HG03025 (cell line): ENCODE results near the gene DSN1.

ENCODE experiments used
- ATAC-seq: cut with Tn5 transposase; IDR thresholded peaks from one replicate; pipeline ENCODE4 v1.9.1; 2021; ENCODE audit warnings: mild to moderate bottlenecking, moderate library complexity; ENCODE audit not compliant: unreplicated experiment, low FRiP score

The DSN1 gene

DNA sequence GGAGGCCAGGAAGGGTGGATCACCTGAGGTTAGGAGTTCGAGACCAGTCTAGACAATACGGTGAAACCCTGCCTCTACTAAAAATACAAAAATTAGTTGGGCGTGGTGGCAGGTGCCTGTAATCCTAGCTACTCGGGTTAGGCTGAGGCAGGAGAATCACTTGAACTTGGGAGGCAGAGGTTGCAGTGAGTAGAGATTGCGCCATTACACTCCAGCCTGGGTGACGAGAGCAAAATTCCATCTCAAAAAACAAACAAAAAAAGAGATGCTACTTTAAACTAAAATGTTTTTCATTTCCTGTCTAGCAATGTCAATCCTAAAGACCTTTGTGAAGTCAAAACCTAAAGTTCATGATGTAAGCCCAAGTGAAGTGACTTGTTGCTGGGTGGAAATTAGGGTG, 12.9 kb downstream of the DSN1 start:
- no peak for ATAC-seq

DNA sequence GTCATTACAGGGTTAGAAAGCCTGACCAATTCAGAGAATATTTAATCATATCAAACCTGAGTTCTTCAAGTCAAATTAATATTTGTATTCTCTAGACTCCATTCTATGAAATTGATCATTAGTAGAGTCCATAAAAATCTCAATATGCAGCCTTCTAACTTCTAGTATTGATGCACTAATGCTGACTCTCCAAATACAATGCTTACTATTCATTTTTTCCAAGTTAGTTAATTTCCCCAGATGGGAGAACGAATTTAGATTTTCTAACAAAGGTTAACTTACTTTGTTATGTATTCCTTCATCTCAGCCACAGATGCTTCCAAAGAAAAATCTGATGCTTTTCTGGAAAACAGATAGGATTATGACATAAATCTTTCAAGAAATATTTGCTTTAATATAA, 15.3 kb downstream of the DSN1 start:
- ATAC-seq = no peak

DNA sequence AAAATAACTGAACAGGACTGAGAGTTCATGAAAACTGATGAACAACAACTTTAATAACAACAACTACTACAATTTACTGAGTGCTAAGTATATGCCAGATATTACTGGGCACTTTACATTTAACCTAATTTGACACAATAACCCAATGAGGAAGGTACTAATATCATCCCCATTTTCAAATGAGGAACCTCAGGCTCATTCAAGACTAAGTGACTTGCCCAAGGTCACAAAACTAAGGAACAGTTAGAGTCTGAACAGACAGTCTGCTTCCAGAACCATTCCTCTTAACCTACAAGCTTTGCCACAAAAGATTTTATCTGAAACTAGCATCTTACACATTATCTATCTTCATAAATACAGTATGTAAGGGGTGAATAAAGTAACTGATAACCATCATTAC, 17.1 kb downstream of the DSN1 start:
- ATAC-seq = no peak

DNA sequence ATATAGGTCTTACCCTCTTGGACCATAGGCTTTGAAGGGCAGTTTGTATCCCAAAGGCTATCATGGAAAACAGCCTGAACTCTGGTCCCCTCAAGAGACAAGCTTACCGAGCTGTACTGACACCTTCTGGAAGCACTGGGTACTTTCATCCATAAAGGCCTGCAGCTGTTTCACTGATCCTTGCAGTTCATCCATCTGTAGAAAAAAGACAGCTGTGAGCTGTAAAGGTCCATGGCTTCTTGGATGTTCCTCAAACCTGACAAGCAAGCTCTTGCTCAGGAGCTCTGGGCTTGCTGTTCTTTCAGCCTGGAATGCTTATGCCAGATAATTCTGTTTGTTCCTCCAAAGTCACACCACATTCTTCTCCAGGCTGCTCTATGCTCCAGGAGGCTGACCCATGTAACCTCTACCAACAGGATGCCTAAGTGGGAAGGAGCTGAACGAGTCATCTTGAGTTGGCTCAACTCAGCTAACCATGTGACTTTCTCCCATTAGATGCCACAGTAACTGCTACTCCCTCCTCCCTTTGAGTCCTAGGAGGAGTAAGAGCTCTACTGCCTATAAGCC, 18.8 kb downstream of the DSN1 start:
- ATAC-seq = no peak

DNA sequence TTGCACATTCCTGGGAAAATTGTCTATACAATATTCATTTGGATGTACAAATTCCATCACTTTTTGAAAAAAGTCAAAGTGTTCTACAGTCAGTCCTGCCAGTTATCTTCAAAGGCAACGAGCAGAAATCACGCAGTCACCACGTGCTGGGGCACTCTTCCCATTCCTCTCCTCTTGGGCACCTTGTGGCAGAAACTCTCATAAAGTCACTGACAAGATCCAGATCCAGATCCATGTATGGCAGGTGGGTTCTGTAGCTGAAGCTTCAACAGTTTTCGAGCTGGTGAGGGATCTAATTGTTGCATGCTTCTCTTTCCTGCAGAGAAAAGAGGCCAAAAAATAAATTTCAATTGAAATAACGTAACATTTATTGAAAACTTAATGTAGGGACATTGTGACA, 21.0 kb downstream of the DSN1 start:
- no peak for ATAC-seq

DNA sequence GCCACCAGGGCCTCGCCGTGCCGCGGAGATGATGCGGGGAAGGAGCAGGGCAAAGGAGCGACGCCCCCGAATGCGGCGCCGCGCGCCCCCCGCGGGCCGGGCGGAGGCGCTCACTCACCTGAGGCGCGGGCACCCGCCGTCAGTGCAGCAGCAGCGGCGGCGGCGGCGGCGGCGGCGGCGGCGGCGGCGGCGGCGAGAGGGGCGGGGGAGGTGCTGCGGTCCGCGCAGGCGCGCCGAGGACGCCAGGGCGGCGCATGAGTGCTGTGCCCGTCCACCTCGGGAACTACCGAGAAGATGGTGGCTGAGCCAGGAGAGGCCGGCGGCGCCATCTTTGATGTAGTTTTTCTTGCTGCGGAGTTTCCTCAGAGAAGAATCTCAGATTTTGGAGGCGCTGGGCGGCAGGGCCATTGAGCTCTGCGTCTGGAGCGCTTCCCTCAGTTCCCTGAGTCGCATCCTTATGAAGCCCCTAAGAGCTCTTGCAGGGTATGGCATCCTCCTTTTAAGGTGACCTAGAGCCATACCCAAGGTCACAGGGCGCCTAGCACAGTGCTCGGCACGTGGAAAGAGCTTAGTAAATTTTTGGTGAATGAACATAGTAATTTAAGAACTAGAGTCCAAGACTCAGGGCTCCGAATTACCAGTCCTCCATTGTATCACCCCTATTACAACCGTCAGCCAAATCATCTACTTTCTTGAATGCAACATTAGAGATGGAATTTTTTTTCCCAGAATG, 27.5 kb downstream of the DSN1 start, which contains the start of gene NDRG3:
Gene NDRG3 (minus strand): TSS at position 164 of the 733 bp plus-strand sequence. CDS start 24,355 bp downstream, outside the sequence.
- ATAC-seq = peak; percentile 80

DNA sequence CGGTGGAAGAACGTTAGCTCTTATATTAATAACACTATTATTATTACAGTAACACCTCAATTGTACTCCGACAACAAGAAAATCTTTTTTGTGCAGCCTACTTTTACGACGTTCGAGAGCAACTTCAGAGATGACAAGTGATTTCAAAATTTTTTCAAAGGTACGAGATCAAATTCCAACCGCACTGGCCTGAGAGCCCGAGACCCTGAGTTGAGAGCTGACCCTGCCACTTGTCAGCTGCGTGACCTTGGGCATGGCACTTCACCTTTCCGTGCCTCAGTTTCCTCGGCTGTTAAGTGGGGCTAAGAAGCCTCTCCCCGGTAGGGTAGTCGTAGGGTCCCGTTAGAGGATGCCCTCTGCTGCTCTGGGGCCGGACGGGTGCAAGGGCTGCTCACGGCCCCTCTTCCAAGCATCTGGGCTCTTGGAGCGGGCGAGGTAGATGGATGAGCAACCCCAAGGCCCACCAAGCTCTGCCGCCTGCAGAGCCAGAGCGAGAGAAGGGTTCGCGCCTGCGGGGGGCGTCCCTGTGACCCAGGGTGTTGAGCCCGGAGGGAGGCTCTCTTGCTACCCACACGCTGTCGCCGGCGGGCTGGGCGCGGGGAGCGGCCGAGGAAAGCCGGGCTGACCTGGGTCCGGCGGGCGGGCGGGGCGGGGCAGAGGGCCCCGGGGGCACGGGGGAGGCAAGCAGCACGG, 28.2 kb downstream of the DSN1 start:
- peak; percentile 40 for ATAC-seq

DNA sequence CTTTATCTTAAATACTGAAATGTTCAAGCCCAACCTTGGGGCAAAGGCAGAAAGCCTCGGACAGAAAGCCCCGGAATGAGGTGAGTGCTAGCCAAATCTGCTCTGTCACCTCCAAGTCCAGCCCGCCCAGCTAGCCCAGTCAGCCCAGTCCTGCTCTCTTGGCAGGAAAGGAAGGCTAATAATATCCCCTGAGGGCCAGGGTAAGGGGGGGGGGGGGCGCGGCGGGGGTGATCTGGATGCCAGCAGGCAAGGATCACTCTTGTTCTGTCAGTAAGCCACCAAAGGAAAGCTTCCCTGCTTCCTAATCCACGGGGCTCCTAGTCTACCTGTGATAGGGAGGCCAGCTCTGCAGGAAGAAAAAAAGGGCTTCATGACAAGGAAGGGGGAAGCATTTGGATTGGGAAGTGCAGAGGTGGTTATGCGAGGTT, 28.8 kb downstream of the DSN1 start:
- ATAC-seq = no peak

DNA sequence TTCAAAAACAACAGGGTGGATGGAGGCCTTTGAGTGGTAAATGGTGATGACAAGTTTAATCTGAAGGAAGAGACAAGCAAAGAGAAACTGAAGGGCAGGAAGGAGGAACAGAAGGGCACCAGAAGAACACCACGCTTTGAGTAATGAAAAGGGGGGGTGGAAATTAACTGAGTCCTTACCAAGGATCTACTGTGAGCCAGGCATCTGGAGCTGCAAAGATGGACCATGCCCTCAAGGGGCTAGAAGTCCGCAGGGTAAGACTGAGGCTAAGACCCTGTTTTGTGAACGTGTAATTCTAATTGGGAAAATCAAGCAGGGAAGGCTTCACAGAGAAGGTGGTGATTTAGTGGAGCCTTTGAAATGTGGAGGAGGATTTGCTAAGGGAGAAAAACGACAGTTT, 29.3 kb downstream of the DSN1 start:
- no peak for ATAC-seq

DNA sequence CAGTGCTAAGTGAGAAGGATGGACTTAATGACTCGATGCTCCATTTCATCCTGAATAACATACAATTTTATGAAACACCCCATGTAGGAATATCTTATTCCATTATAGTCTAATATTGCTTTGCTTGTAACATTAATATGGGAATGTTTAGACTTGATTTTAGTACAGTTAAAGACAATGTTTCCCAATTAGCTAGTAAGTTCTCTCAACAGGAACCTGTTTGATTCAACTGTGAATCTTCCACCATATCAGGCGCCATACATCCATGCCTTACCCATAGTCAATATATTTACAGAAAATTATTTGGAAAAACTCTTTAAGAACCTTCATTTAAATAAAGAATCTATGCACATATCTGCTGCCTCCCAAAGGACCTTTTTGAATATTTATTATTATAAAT, 31.0 kb downstream of the DSN1 start:
- no peak for ATAC-seq

DNA sequence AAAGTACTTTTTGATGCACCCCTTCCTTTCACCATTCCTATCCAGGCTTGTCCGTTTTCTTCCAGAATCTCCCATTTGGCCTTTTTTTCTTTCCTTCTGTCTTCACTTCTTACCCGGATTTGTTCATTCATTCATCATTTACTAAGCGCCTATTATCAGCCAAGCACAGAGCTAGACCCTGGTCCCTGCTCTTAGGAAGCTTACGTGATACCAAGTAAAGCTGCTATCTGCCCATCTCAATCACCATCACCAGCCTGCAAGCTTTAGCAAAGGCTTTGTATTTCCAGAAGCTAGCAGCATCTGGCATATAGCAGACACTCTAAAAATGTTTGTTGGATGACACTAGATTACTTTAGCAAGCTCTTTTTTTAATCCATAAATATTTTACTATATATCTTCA, 32.5 kb downstream of the DSN1 start:
- no peak for ATAC-seq

DNA sequence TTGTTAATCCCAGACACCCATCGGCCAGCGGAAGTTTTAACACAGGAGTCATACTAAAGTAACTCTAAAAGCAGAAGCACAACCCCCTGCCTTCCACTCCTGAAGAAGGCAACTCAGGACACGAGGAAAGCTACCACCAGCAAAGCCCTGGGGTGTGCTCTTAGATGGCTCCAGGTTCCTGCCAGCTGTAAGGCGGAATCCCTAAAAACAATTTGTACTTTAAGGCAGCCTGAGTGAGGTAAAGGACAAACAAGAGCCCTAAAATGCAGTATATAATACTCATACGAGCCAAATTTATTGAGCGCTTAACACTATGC, 36.4 kb downstream of the DSN1 start:
- no peak for ATAC-seq

DNA sequence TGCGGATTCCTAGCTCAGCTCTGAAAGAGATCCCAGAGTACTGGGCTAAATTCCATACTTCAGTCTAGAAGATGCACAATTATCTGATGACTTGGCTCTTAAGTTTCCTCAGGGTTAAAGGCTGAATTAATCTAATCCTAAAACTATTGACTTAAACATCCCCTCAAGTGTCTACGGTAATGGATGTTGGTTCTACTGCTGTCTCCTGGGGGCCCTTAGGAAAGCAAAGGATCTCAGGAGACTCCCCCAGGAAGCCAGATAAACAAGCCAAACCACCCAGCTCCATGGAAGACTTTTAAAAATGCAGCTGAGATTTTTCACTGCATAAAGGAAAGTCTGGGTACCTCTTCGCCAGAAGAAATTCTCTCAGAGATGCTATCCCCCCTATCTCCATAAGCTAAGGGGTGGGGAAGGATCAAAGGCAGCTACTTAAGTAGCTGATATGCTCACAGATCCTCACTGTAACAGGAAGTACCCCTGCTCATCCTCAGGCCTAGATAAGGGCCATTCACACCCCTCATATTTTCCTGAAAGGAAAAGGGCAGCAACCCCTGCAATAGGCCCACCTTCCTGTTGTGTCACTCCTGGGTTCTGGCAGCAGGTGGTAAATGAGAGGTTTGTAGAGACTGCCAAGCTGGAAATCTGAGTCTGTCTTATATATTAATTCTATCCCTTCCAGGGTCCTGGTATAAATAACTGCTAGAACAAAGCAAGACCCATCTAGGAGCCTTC, 36.9 kb downstream of the DSN1 start:
- no peak for ATAC-seq

DNA sequence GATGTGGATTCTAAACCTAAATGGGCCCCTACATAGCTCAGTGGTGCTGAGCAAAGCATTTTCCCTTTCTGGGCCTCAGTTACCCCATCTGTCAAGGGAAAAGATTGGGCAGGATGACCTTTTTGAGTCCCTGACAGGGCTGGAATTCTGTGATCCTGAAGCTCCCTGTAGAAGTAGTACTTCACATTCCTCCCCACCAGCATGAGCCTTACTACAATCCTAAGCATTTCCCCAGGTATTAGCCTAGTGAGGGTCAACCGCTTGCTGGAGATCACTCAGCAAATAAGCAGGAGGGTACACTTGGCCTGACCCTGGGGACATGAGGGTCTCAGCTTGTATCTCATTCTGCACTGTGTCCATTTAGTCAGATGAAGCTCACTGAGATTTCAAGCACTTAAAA, 41.1 kb downstream of the DSN1 start:
- no peak for ATAC-seq

DNA sequence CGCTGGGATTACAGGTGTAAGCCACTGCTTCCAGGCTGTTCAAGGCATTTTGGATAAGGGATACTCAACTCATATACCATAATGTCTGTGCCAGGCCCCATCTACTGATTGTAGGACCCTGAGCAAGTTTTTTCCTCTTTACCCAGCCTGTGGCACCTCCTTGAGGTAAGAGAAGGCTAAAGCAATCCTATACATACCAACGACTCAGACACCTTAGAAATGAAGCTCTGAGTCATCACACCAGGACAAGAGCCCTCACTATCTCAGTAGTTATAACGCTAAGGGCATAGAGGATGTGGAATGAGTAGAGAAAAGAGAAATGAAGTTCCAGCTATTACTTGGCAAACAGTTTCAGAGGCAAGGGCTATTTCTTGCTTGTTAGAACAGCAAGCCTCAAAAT, 44.6 kb downstream of the DSN1 start:
- ATAC-seq = no peak

DNA sequence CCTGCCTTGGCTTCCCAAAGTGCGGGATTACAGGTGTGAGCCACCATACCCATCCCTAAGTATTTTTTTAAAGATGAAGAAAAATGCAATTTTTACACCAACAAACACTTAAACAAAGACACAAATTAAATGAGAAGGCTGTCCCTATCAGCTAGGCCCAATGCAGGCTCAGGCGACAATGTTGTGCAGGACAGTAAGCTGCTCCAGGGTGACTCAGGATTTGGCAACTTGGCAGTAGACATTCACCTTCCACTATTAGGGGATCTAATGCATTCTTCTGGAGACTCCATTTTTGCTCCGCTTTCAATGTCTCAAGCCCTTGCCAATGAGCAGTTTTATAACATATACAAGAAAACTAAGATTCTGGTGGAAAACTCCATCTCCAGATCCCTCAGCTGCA, 47.4 kb downstream of the DSN1 start:
- ATAC-seq = no peak

DNA sequence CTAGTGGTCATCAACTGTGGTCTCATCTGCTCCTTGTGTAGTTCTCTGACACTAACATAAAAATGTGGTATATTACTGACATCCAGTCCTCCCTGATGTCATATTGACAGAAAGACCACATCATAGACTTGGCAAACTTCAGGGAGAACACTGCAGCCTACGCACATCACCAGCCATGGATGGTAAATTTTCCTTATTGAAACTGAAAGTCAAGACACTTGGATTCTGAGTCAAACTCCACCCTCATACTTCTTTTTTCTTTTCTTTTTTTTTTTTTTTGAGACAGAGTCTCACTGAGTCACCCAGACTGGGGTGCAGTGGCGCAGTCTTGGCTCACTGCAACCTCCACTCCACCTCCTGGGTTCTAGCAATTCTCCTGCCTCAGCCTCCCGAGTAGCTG, 53.1 kb downstream of the DSN1 start:
- ATAC-seq = no peak

DNA sequence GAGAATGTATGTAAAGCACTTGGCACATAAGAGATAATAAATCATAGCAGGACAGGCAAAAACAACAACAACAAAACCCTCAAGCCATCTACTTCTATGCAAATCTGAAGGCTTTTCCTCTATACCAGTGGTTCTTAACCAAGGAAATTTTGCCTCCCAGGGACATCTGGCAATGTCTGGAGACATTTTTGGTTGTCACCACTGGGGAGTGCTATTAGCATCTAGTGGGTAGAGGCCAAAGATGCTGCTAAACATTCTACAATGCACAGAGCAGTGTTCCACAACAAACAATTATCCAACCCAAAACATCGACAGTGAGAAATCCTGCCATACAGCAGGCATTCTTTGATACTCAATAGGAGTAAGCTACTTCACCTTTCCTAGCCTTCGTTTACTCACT, 55.9 kb downstream of the DSN1 start:
- no peak for ATAC-seq

DNA sequence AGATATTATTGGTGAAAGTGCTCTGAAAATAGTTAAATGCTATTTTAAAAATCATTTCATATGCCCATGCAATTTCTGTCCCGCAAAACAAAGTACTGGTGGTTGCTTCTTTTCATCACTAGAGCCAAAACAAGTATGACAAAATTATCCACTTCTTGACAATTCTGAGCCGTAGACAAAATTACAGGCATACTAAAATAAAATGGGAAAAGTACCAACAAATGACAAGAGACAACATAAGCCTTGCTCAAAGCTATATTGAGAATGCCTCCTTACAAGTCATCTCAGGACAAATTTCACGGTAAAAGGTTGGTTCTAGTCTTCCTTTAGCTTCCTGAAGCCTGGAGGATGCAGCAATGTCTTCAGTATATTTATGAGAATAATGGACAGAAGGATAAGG, 56.5 kb downstream of the DSN1 start:
- ATAC-seq = no peak

DNA sequence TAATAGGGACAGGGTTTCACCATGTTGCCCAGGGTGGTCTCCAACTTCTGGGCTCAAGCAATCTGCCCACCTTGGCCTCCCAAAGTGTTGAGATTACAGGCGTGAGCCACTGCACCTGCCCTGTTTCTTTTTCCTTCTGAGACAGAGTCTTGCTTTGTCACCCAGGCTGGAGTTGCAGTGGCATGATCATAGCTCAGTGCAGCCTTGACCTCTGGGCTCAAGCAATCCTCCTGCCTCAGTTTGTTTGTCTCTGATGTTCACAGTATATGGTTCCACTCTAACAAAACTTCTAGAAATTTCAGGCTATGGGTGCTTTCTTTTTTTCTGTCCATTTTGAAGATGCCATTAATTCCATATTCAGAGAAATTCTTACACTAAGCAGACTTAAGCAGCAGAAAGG, 60.8 kb downstream of the DSN1 start:
- no peak for ATAC-seq

DNA sequence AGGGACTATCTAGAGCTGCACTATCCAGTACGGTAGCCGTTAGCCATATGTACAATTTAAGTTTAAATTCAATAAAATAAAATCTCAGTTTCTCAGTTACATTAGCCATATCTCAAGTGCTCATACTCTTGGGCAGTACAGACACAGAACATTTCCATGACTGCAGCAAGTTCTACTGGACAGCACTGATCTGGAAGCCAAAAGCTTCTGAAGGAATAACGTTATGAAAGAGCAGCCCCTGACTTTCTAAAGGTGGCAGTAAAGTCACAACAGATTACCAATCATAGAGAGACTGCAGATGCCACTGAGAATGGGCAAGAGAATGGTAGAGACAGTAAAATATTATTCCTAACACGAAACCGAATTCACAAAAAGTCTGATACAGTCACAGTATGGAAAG, 64.4 kb downstream of the DSN1 start:
- no peak for ATAC-seq
